Spleen (tissue), 7 donors: ENCODE results near the gene IL12B.
"Not testable (repeated sequence)": the region's sequence is repeated elsewhere in the genome, so short reads cannot be mapped to it uniquely, and the experiment has no call there.

Experiments
- CTCF ChIP-seq, 11 experiments: fragments of 200-600 bp in 7 of 11; fragments of 450-650 bp in 4 of 11; sonication (generic) in 4 of 11; IDR thresholded peaks in 8 of 11; conservative IDR thresholded peaks in 3 of 11; 1 replicate in 7 of 11; 2 replicates in 4 of 11; pipeline versions ENCODE4 v1.4.0 to v1.8.0; 2016 to 2021; ENCODE audit warnings: antibody characterized with exemption in 11 of 11, inconsistent platforms in 4 of 11, mild to moderate bottlenecking in 1 of 11
- POLR2A ChIP-seq, 3 donors: fragments of 450-650 bp; IDR thresholded peaks; one replicate each; pipeline ENCODE4 v1.5.1; 2017; ENCODE audit warnings: antibody characterized with exemption in 3 of 3, mild to moderate bottlenecking in 1 of 3
- POLR2AphosphoS5 ChIP-seq, 3 donors: sonication (generic); formaldehyde crosslinking; IDR thresholded peaks; one replicate each; pipeline ENCODE4 v1.5.1; 2017; ENCODE audit warnings: antibody characterized with exemption in 3 of 3
- donor health status: DM: no; HTN: no; CAD: no; lungs with moderate emphysema.
- donor health status: DM: no; HTN: no; CAD: no.
- donor health status: DM: no; HTN: no; CAD: no.

- TF ChIP-seq POLR2AphosphoS5 (IDR thresholded peaks at IDR 0.05); CTCF (IDR thresholded peaks at IDR 0.05 in 8 of 11, conservative IDR thresholded peaks at IDR 0.05 in 3 of 11); POLR2A (IDR thresholded peaks at IDR 0.05): not testable (repeated sequence)
These were observed 33.0 kb downstream of the IL12B start for GRCh38 chr5:159297300-159297699.
